Amygdala (tissue), 56 donors: ENCODE results near the gene SLC25A53.
"Not testable (repeated sequence)": the region's sequence is repeated elsewhere in the genome, so short reads cannot be mapped to it uniquely, and the experiment has no call there.

Experiments used
- DNase-seq, 56 donors: peaks; one replicate each; lab custom pipeline; 2025; lab: John Stamatoyannopoulos, UW

Gene SLC25A53

DNA sequence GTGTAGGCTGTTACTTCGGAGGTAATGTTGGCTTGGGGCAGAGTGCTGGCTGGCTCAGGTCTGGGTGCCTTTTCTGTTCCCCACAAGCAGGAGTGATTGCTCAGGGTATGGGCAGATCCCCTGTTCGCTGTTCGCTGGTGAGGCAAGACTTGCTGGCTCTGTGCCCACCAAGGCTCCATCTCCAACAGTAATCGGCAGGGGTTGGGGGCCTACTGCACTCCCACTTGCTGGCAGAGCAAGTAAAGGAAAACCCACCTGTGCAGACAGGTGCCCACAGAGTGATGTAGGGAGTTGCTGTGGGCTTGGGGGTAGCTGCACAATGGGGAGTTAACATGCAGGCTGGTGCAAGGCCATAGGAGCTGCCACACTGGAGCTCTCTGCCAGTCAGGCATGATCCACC is 72.7 kb downstream of the SLC25A53 start:
- no peak for DNase-seq

GRCh38 chrX:104077854-104078253 is 79.0 kb downstream of the SLC25A53 start:
- not testable (repeated sequence) for DNase-seq

DNA sequence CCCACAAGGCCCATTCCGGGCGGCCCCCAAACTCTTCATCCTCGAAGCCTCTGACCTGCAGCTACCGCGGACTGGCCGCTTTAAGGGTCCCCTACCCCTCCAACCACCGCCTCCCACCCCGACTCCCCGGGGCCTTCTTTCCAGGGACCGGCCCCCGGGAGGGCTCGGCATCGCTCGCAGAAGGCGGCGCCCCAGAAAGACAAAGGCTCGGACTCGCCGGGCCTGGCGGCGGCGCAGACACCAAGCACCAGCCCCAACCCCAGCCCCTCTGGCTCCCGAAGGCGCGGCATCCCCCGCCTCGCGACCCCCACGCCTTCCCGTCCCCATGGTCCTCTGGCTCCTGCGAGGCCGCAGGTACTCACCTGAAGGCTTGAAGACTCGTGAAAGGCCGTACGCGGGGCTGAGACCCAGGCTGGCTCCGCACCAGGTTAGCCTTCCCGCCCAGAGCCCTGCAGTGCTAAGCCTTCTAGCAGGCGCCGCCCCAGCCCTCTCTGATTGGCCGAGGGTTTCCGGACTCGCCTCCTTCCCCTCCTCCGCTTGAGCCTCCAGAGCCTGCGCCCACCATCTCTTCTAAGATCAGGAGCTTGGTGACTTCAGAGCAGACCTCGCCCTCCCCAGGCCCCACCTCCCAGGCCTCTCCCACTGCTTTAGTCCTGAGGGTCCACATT is 80.9 kb downstream of the SLC25A53 start, which contains the start of gene TMSB15C:
Gene TMSB15C (minus strand): TSS at position 459 of the 668 bp plus-strand sequence.
- DNase-seq, result not testable (repeated sequence)

GRCh38 chrX:104062636-104063035 is 94.2 kb downstream of the SLC25A53 start:
- not testable (repeated sequence) for DNase-seq

DNA sequence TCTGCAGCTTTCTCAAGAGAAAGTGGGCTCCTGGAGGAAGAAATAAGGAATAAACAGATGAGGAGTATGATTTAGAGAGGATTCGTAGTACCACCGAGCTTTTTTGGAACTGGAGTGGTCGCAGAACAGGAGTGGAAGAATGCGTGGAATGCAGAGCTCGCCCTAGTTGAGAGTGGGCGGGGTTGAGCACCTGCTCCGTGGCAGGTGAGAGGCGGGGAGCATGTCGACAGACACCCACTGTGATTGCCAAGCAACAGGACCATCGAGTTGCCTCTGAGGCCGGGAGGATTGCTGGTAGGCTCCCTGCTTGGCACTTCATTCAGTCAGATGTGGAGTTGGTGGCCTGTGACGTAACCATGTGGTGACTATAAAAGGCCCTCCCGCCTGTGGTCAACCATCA is 101.9 kb downstream of the SLC25A53 start:
- not testable (repeated sequence) for DNase-seq
